GM13976 (cell line): ENCODE results near the gene CDKN1B.
A peak's percentile ranks its signal among the peaks of the same experiment; 100 is the strongest.

Source experiments
- DNase-seq: peaks from one replicate; pipeline ENCODE4 v3.0.0; 2012; ENCODE audit warnings: low spot score
- in situ Hi-C: fragments of 300-500 bp; cut with MboI; formaldehyde crosslinking; loops from one replicate; pipeline ENCODE4 v1.12.0; 2022; ENCODE audit warnings: low sequenced_read_pairs, mixed read lengths, inconsistent platforms; ENCODE audit not compliant: unreplicated experiment
- TF ChIP-seq, protein P1 (sequence below): IDR thresholded peaks from 2 replicates; pipeline ENCODE4 v1.5.1; 2012; ENCODE audit warnings: borderline replicate concordance, mild to moderate bottlenecking; ENCODE audit not compliant: insufficient read depth; ENCODE audit errors: extremely low read depth, missing control alignments, control extremely low read depth

The CDKN1B gene

DNA sequence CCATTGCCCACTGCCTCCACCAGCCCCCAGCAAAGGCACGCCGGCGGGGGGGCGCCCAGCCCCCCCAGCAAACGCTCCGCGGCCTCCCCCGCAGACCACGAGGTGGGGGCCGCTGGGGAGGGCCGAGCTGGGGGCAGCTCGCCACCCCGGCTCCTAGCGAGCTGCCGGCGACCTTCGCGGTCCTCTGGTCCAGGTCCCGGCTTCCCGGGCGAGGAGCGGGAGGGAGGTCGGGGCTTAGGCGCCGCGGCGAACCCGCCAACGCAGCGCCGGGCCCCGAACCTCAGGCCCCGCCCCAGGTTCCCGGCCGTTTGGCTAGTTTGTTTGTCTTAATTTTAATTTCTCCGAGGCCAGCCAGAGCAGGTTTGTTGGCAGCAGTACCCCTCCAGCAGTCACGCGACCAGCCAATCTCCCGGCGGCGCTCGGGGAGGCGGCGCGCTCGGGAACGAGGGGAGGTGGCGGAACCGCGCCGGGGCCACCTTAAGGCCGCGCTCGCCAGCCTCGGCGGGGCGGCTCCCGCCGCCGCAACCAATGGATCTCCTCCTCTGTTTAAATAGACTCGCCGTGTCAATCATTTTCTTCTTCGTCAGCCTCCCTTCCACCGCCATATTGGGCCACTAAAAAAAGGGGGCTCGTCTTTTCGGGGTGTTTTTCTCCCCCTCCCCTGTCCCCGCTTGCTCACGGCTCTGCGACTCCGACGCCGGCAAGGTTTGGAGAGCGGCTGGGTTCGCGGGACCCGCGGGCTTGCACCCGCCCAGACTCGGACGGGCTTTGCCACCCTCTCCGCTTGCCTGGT, at the start of gene CDKN1B:
TSS of gene CDKN1B (plus strand) at position 576 of the 793 bp plus-strand sequence. CDS start 472 bp downstream, outside the sequence.
- DNase-seq = peak; percentile 90
- in situ Hi-C loops = loop anchor here (25.0 kb wide), 1 partner anchor 1130 kb away; no protein-coding TSS in a partner anchor
- TF ChIP-seq, protein P1, sequence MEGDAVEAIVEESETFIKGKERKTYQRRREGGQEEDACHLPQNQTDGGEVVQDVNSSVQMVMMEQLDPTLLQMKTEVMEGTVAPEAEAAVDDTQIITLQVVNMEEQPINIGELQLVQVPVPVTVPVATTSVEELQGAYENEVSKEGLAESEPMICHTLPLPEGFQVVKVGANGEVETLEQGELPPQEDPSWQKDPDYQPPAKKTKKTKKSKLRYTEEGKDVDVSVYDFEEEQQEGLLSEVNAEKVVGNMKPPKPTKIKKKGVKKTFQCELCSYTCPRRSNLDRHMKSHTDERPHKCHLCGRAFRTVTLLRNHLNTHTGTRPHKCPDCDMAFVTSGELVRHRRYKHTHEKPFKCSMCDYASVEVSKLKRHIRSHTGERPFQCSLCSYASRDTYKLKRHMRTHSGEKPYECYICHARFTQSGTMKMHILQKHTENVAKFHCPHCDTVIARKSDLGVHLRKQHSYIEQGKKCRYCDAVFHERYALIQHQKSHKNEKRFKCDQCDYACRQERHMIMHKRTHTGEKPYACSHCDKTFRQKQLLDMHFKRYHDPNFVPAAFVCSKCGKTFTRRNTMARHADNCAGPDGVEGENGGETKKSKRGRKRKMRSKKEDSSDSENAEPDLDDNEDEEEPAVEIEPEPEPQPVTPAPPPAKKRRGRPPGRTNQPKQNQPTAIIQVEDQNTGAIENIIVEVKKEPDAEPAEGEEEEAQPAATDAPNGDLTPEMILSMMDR = no peak

DNA sequence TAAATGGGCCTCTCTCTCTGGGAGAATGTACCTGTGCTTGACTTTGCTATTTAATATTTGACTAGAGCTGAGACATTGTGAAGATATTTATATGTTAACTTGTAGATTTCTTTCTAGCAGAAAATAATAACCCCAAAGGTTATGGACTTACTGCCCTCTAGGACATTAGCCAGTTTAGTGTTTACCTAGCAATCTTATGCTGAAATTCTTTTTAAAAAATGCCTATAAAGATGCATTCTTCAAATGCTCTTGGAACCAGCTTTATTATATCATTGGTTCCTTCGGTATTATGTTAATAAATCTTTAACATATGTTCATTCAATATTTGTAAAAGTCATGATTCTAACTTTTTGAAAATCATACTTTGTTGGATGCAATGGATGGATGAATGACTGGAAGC, 49.2 kb upstream of the CDKN1B start:
- TF ChIP-seq, protein P1 = no peak
- in situ Hi-C loops = no loop called here
- no peak for DNase-seq

DNA sequence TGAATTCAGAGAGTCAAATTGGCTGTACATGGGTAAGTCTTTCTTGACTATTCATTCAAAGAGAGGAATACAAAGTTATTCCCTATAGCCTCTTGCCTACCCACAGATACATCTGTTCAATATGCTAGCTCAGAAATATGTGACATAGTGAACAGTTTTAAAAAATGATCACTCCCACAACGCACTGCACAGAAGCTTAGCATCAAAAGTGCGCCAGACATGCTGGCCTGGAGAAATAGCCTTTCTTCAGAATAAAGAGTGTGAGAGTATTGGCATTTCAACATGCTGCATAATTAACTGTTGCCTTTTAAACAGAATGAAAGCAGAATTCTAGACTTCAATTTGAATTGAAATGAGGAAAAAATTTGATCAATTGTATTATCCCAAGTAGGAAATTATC, 48.1 kb upstream of the CDKN1B start:
- TF ChIP-seq, protein P1 = no peak
- DNase-seq = no peak
- in situ Hi-C loops = no loop called here

DNA sequence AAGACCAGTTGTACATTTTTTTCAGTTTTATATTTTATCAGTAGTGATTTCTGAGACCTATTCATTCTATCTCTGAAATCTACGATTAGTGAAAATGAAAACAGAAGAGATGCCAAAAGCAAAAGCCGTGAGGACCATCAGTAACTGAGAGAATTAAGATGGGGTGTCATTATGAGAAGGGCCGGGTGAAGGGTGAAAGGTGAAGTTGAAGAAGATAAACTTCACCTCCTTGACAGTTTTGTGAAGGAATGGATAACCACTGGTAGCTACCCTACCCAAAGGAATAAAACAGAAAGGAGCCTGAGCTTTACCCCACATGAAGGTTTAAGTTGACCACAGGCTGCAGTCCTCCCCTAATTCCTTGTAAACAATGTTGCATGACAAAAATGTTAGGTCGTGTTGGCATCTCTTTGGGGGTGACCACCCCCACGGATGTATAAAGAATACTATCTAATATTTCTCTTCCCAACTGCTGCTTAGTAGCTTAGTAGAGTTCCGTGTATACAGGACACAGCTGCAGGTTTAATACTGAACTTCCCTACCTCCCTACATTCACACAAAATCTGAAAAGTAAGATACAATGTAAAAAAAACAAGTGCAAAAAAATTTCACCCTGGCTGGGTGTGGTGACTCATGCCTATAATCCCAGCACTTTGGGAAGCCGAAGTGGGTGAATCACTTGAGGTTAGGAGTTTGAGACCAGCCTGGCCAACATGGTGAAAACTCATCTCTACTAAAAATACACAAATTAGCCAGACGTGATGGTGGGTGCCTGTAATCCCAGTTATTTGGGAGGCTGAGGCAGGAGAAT, 45.1 kb upstream of the CDKN1B start:
- in situ Hi-C loops = no loop called here
- no peak for DNase-seq
- TF ChIP-seq, protein P1 = no peak

DNA sequence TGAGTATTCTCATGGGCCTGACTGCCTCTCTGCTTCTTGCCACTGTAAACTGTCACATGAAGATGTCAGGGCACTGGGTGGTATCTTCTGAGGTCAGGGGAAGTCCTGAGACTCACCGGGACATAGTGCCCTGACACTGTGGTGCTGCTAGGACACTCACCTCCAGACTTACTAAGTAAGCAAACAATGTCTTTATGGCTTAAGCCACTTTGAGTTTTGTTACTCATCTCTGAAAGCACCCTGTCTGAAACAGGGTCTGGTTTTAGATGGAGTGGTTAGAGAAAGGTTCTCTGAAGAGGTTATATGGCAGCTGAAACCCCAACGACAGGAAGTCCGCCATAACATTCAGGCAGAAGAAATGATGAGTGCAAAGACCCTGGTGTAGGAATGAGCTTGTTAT, 43.9 kb upstream of the CDKN1B start:
- DNase-seq = no peak
- in situ Hi-C loops = no loop called here
- TF ChIP-seq, protein P1 = no peak

DNA sequence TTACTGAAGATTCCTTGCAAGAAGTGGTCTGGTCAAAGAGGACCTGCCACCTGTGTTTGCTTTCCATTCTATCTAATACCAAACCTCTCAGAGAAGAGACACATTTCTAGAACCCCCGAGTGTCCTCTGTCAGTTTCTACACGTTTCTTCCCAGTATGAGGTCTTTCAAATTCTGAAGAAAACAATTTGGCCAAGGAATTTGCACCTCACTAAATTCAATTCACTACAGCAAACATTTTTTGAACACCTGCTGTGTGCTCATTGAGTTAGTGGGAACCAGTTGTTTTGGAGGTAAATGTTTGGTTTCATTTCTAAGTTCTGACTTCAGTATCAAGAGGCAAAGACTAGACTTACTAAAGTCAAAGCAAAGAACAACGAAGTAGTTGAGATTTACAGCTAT, 40.6 kb upstream of the CDKN1B start:
- TF ChIP-seq, protein P1 = no peak
- DNase-seq = no peak
- in situ Hi-C loops = no loop called here
